OCI-LY3 (cell line): ENCODE results near the gene LY6G6C.

Experiments used
- CTCF ChIP-seq: fragments of 200-600, 300-600 bp; sonication (generic); IDR thresholded peaks from 2 replicates; pipeline ENCODE4 v1.5.1; 2014; ENCODE audit warnings: antibody characterized with exemption, low read length, low read depth
- EZH2phosphoT487 ChIP-seq: fragments of 200-600 bp; shearing (Covaris generic); IDR thresholded peaks from 2 replicates; pipeline ENCODE4 v1.6.1; 2018; ENCODE audit warnings: antibody characterized with exemption, mixed run types, low read depth

- TF ChIP-seq CTCF, result no peak
- no peak for TF ChIP-seq EZH2phosphoT487
These were observed 18.3 kb upstream of the LY6G6C start, which contains the start of gene MSH5 for GRCh38 chr6:31739639-31740396.
